ENCODE results near the gene BPI.
A peak's percentile ranks its signal among the peaks of the same experiment; 100 is the strongest.

Gene BPI

GRCh38 chr20:38284893-38285444, 19.0 kb upstream of the BPI start:
- H4K20me1 ChIP-seq (ENCODE audit: insufficient read depth, low read length) = no peaks in the 10 kb centered on the region
- no peak overlapping the region for H3K4me2 ChIP-seq (ENCODE audit: low read length)
- H3K4me3 ChIP-seq (ENCODE audit: low read depth, low read length, poor library complexity, severe bottlenecking) = no peak overlapping the region
- no peaks in the 10 kb centered on the region for H3F3A ChIP-seq (ENCODE audit: insufficient read depth, low read length)
- H3K27me3 ChIP-seq (ENCODE audit: insufficient read depth, low read length) = no peaks in the 10 kb centered on the region
- H3K36me3 ChIP-seq (ENCODE audit: insufficient read depth, low read length) = no peaks in the 10 kb centered on the region
- H3K9ac ChIP-seq (ENCODE audit: low read length) = no peak overlapping the region
- H3K79me2 ChIP-seq (ENCODE audit: insufficient read depth, low read length) = no peaks in the 10 kb centered on the region
- no peaks in the 10 kb centered on the region for H3K9me2 ChIP-seq (ENCODE audit: low read depth, low read length)
- H2AFZ ChIP-seq (ENCODE audit: low read length) = no peak overlapping the region
- no peak overlapping the region for H3K27ac ChIP-seq (ENCODE audit: low read depth, low read length, poor library complexity, severe bottlenecking)
- TF ChIP-seq, protein P1, sequence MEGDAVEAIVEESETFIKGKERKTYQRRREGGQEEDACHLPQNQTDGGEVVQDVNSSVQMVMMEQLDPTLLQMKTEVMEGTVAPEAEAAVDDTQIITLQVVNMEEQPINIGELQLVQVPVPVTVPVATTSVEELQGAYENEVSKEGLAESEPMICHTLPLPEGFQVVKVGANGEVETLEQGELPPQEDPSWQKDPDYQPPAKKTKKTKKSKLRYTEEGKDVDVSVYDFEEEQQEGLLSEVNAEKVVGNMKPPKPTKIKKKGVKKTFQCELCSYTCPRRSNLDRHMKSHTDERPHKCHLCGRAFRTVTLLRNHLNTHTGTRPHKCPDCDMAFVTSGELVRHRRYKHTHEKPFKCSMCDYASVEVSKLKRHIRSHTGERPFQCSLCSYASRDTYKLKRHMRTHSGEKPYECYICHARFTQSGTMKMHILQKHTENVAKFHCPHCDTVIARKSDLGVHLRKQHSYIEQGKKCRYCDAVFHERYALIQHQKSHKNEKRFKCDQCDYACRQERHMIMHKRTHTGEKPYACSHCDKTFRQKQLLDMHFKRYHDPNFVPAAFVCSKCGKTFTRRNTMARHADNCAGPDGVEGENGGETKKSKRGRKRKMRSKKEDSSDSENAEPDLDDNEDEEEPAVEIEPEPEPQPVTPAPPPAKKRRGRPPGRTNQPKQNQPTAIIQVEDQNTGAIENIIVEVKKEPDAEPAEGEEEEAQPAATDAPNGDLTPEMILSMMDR (IDR thresholded peaks at IDR 0.05; ENCODE audit: low read length) = no peak
- no peak for TF ChIP-seq EZH2 (IDR thresholded peaks at IDR 0.05; ENCODE audit: borderline replicate concordance, low read length)
- no peaks in the 10 kb centered on the region for H3K4me1 ChIP-seq (ENCODE audit: insufficient read depth, low read length, severe bottlenecking)
- H3K9me3 ChIP-seq (ENCODE audit: low read length) = no peaks in the 10 kb centered on the region

GRCh38 chr20:38286586-38287531, 17.1 kb upstream of the BPI start:
- no peak overlapping the region for H3K4me2 ChIP-seq (ENCODE audit: low read length)

GRCh38 chr20:38290829-38291814, 12.8 kb upstream of the BPI start:
- no peak overlapping the region for H3K27ac ChIP-seq (ENCODE audit: low read depth, low read length, poor library complexity, severe bottlenecking)
- H3K9me3 ChIP-seq (ENCODE audit: low read length) = no peaks in the 10 kb centered on the region
- no peaks in the 10 kb centered on the region for H3K4me1 ChIP-seq (ENCODE audit: insufficient read depth, low read length, severe bottlenecking)
- H3K27me3 ChIP-seq (ENCODE audit: insufficient read depth, low read length) = no peaks in the 10 kb centered on the region
- no peaks in the 10 kb centered on the region for H3K9me2 ChIP-seq (ENCODE audit: low read depth, low read length)
- H3K4me2 ChIP-seq (ENCODE audit: low read length) = no peak overlapping the region
- H3F3A ChIP-seq (ENCODE audit: insufficient read depth, low read length) = no peaks in the 10 kb centered on the region
- no peaks in the 10 kb centered on the region for H3K79me2 ChIP-seq (ENCODE audit: insufficient read depth, low read length)
- no peak overlapping the region for H3K4me3 ChIP-seq (ENCODE audit: low read depth, low read length, poor library complexity, severe bottlenecking)
- no peaks in the 10 kb centered on the region for H3K36me3 ChIP-seq (ENCODE audit: insufficient read depth, low read length)
- no peak for TF ChIP-seq EZH2 (IDR thresholded peaks at IDR 0.05; ENCODE audit: borderline replicate concordance, low read length)
- TF ChIP-seq, protein P1 (IDR thresholded peaks at IDR 0.05; ENCODE audit: low read length) = peak; percentile 36; the same call in 1 of the 2 replicates
- H4K20me1 ChIP-seq (ENCODE audit: insufficient read depth, low read length) = no peaks in the 10 kb centered on the region
- no peak overlapping the region for H2AFZ ChIP-seq (ENCODE audit: low read length)
- no peak overlapping the region for H3K9ac ChIP-seq (ENCODE audit: low read length)

More at GRCh38 chr20:38286586-38287531, 17.1 kb upstream of the BPI start:
- Histone ChIP-seq H3F3A (ENCODE audit: insufficient read depth, low read length) (no peaks in the 10 kb centered on the region), H3K9me3 (ENCODE audit: low read length) (no peaks in the 10 kb centered on the region), H2AFZ (ENCODE audit: low read length) (no peak overlapping the region), H3K79me2 (ENCODE audit: insufficient read depth, low read length) (no peaks in the 10 kb centered on the region), H3K4me3 (ENCODE audit: low read depth, low read length, poor library complexity, severe bottlenecking) (no peak overlapping the region), H3K27ac (ENCODE audit: low read depth, low read length, poor library complexity, severe bottlenecking) (no peak overlapping the region), H3K27me3 (ENCODE audit: insufficient read depth, low read length) (no peaks in the 10 kb centered on the region), H4K20me1 (ENCODE audit: insufficient read depth, low read length) (no peaks in the 10 kb centered on the region), H3K36me3 (ENCODE audit: insufficient read depth, low read length) (no peaks in the 10 kb centered on the region), H3K4me1 (ENCODE audit: insufficient read depth, low read length, severe bottlenecking) (no peaks in the 10 kb centered on the region), H3K9ac (ENCODE audit: low read length) (no peak overlapping the region), H3K9me2 (ENCODE audit: low read depth, low read length) (no peaks in the 10 kb centered on the region)
- TF ChIP-seq EZH2 (IDR thresholded peaks at IDR 0.05; ENCODE audit: borderline replicate concordance, low read length) = no peak
- TF ChIP-seq, protein P1 (IDR thresholded peaks at IDR 0.05; ENCODE audit: low read length) = no peak
